Smooth muscle cell (in vitro differentiated cells): ENCODE data around the gene NTRK2. TPM values are rescaled to one million over a fixed set of nuclear protein-coding genes. Genes with fewer than 3 reads are reported as not detected.

Experiments
- DNase-seq: peaks from one replicate; lab custom pipeline; 2025; ENCODE audit not compliant: unreplicated experiment; lab: John Stamatoyannopoulos, UW
- H2AFZ ChIP-seq: fragments of 200-600 bp; sonication (generic); 2 replicates; pipeline ENCODE4 v1.6.0; 2016; ENCODE audit warnings: antibody characterized with exemption, low read depth, mild to moderate bottlenecking
- H3F3A ChIP-seq: fragments of 200-600 bp; sonication (generic); 2 replicates; pipeline ENCODE4 v1.6.0; 2017; ENCODE audit warnings: antibody characterized with exemption, low read depth
- H3K27ac ChIP-seq: fragments of 200-600 bp; sonication (generic); 2 replicates; pipeline ENCODE4 v1.5.1; 2016; ENCODE audit warnings: low read depth, mild to moderate bottlenecking
- H3K27me3 ChIP-seq: fragments of 200-600 bp; sonication (generic); 2 replicates; pipeline ENCODE4 v1.6.1; 2016; ENCODE audit warnings: low read depth, mild to moderate bottlenecking
- H3K36me3 ChIP-seq: fragments of 200-600 bp; sonication (generic); 2 replicates; pipeline ENCODE4 v1.5.1; 2016; ENCODE audit warnings: low read depth
- H3K4me1 ChIP-seq: fragments of 200-600 bp; sonication (generic); 2 replicates; pipeline ENCODE4 v1.5.1; 2016; ENCODE audit warnings: low read depth
- H3K4me2 ChIP-seq: fragments of 200-600 bp; sonication (generic); 2 replicates; pipeline ENCODE4 v1.6.0; 2016; ENCODE audit warnings: mild to moderate bottlenecking
- H3K4me3 ChIP-seq: fragments of 200-600 bp; sonication (generic); 2 replicates; pipeline ENCODE4 v1.5.1; 2016; ENCODE audit warnings: mild to moderate bottlenecking
- H3K79me2 ChIP-seq: fragments of 200-600 bp; sonication (generic); 2 replicates; pipeline ENCODE4 v1.6.0; 2016; ENCODE audit warnings: low read depth, mild to moderate bottlenecking
- H3K9ac ChIP-seq: fragments of 200-600 bp; sonication (generic); 2 replicates; pipeline ENCODE4 v1.6.0; 2016; ENCODE audit warnings: low read depth
- H3K9me3 ChIP-seq: fragments of 200-600 bp; sonication (generic); replicated peaks from 2 replicates; pipeline ENCODE4 v1.5.1; 2016; ENCODE audit warnings: low read depth
- H4K20me1 ChIP-seq: fragments of 200-600 bp; sonication (generic); 2 replicates; pipeline ENCODE4 v1.6.0; 2016; ENCODE audit warnings: low read depth
- CTCF ChIP-seq: fragments of 200-600 bp; sonication (generic); IDR thresholded peaks from 2 replicates; pipeline ENCODE4 v1.5.1; 2017; ENCODE audit warnings: borderline replicate concordance, mild to moderate bottlenecking, antibody characterized with exemption; ENCODE audit not compliant: insufficient read depth, poor library complexity, severe bottlenecking
- WGBS: methylation state at CpG from one replicate; pipeline ENCODE4 v1.1.7; 2016; ENCODE audit warnings: low lambda C conversion rate; 5-methylcytosine and 5-hydroxymethylcytosine counted together
- polyA plus RNA-seq: library from polyadenylated mRNA; unstranded; fragments of >200 nt; fragmentation: Nextera tagmentation; extraction: Ambion mirVana; gene quantifications from 2 replicates; pipeline ENCODE4 v1.2.1, GENCODE V29; 2016
- total RNA-seq: library from RNA; depleted of rRNA; stranded (reverse); fragments of >200 nt; gene quantifications from 2 replicates; pipeline ENCODE4 v1.2.3, GENCODE V29; 2014

Gene NTRK2
- total and polyA plus RNA-seq, 2 experiments from 2014 or later, result 1.7 to 3.9 TPM

GRCh38 chr9:85036496-85036895, 367.0 kb downstream of the NTRK2 start:
- no peak for DNase-seq
- Histone ChIP-seq H3K9ac (no peak overlapping the region), H3K79me2 (no peaks in the 10 kb centered on the region), H3K4me3 (no peak overlapping the region), H3K27ac (no peak overlapping the region), H3K4me1 (no peaks in the 10 kb centered on the region), H3K36me3 (no peaks in the 10 kb centered on the region), H2AFZ (no peak overlapping the region), H4K20me1 (no peaks in the 10 kb centered on the region), H3K27me3 (peaks cover 9% of the 10 kb centered on the region), H3K4me2 (no peak overlapping the region), H3K9me3 (no peaks in the 10 kb centered on the region), H3F3A (no peaks in the 10 kb centered on the region)
- no peak for TF ChIP-seq CTCF
- WGBS, result 50% methylated on average over 2 of the region's 2 CpGs

GRCh38 chr9:85038061-85038460, 368.5 kb downstream of the NTRK2 start:
- Histone ChIP-seq H3K27ac (no peak overlapping the region), H3K79me2 (no peaks in the 10 kb centered on the region), H3K4me2 (no peak overlapping the region), H3K9me3 (no peaks in the 10 kb centered on the region), H3K4me1 (no peaks in the 10 kb centered on the region), H3K27me3 (peaks cover 9% of the 10 kb centered on the region), H3K36me3 (no peaks in the 10 kb centered on the region), H2AFZ (no peak overlapping the region), H3K4me3 (no peak overlapping the region), H3F3A (no peaks in the 10 kb centered on the region), H3K9ac (no peak overlapping the region), H4K20me1 (no peaks in the 10 kb centered on the region)
- 98% methylated on average over 2 of the region's 2 CpGs for WGBS
- TF ChIP-seq CTCF, result no peak
- DNase-seq, result no peak

- no peak overlapping the region for H2AFZ ChIP-seq
- no peaks in the 10 kb centered on the region for H3F3A ChIP-seq
- TF ChIP-seq CTCF, result no peak
- no peaks in the 10 kb centered on the region for H4K20me1 ChIP-seq
- WGBS, result 71% methylated on average over 9 of the region's 9 CpGs
- H3K79me2 ChIP-seq, result no peaks in the 10 kb centered on the region
- no peak overlapping the region for H3K9ac ChIP-seq
- no peak overlapping the region for H3K27ac ChIP-seq
- no peaks in the 10 kb centered on the region for H3K36me3 ChIP-seq
- H3K4me2 ChIP-seq, result no peak overlapping the region
- H3K9me3 ChIP-seq, result no peaks in the 10 kb centered on the region
- no peak for DNase-seq
- no peaks in the 10 kb centered on the region for H3K4me1 ChIP-seq
- H3K4me3 ChIP-seq, result no peak overlapping the region
- H3K27me3 ChIP-seq, result peaks cover 9% of the 10 kb centered on the region
Measured at GRCh38 chr9:85038824-85039608, 369.5 kb downstream of the NTRK2 start.

- WGBS, result 95% methylated on average over 7 of the region's 7 CpGs
- TF ChIP-seq CTCF, result no peak
- no peaks in the 10 kb centered on the region for H3K9me3 ChIP-seq
Measured at GRCh38 chr9:85040146-85040545, 370.6 kb downstream of the NTRK2 start.

More at GRCh38 chr9:85040146-85040545, 370.6 kb downstream of the NTRK2 start:
- Histone ChIP-seq H2AFZ (no peak overlapping the region), H3K4me1 (no peaks in the 10 kb centered on the region), H3K9ac (no peak overlapping the region), H3K4me3 (no peak overlapping the region), H3K4me2 (no peak overlapping the region), H3K27me3 (peaks cover 9% of the 10 kb centered on the region), H3F3A (no peaks in the 10 kb centered on the region), H3K36me3 (no peaks in the 10 kb centered on the region), H3K27ac (no peak overlapping the region), H4K20me1 (no peaks in the 10 kb centered on the region), H3K79me2 (no peaks in the 10 kb centered on the region)
- no peak for DNase-seq
